Gastrocnemius medialis (tissue), 4 donors: ENCODE results near the gene MYL2.

Source experiments
- POLR2A ChIP-seq, 2 donors: fragments of 450-650 bp; IDR thresholded peaks; one replicate each; pipeline ENCODE4 v1.6.1; 2017; ENCODE audit warnings: antibody characterized with exemption in 2 of 2, mild to moderate bottlenecking in 2 of 2, moderate library complexity in 2 of 2
- TF ChIP-seq, protein P1 (sequence below), 5 experiments: fragments of 450-650 bp in 3 of 5; fragments of 200-600 bp in 2 of 5; sonication (generic) in 2 of 5; IDR thresholded peaks in 4 of 5; conservative IDR thresholded peaks in 1 of 5; 1 replicate in 4 of 5; 2 replicates in 1 of 5; pipeline ENCODE4 v1.5.1; 2016 to 2019; ENCODE audit warnings: antibody characterized with exemption in 5 of 5, mild to moderate bottlenecking in 3 of 5, moderate library complexity in 3 of 5

DNA sequence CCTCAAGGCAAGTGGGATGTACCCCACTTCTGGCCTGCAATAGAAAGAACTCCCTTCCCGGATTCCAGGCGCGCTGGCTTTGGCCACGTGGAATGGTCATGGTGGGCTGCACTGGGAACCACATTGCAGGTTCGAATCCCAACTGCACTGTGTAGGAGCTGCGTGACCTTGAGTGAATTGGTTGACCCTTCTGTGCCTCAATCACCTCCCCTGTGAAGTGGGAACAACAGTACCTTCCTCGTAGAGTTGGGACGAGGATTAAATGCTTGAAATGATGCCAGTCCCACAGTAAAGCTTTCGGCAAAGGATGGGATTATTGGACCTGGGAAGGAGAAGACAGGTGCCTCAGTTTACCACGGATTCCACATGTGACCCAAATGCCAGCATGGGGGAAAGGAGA, 36.8 kb upstream of the MYL2 start:
- TF ChIP-seq, protein P1, sequence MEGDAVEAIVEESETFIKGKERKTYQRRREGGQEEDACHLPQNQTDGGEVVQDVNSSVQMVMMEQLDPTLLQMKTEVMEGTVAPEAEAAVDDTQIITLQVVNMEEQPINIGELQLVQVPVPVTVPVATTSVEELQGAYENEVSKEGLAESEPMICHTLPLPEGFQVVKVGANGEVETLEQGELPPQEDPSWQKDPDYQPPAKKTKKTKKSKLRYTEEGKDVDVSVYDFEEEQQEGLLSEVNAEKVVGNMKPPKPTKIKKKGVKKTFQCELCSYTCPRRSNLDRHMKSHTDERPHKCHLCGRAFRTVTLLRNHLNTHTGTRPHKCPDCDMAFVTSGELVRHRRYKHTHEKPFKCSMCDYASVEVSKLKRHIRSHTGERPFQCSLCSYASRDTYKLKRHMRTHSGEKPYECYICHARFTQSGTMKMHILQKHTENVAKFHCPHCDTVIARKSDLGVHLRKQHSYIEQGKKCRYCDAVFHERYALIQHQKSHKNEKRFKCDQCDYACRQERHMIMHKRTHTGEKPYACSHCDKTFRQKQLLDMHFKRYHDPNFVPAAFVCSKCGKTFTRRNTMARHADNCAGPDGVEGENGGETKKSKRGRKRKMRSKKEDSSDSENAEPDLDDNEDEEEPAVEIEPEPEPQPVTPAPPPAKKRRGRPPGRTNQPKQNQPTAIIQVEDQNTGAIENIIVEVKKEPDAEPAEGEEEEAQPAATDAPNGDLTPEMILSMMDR (IDR thresholded peaks at IDR 0.05 in 4 of 5, conservative IDR thresholded peaks at IDR 0.05 in 1 of 5), result no peak
- TF ChIP-seq POLR2A (IDR thresholded peaks at IDR 0.05), result no peak
